ENCODE data around the gene EQTN. TPM values are rescaled to one million over a fixed set of nuclear protein-coding genes. Genes with fewer than 3 reads are reported as not detected.

The EQTN gene
- total and polyA plus RNA-seq, 2 of the 8 experiments (the other 6 are each of a cell fraction or from before 2014, with no cell fraction given) = 0.23 TPM; not detected in 1

- TF ChIP-seq KDM5A (IDR thresholded peaks at IDR 0.05; ENCODE audit: low read length) (no peak), CREB1 (IDR thresholded peaks at IDR 0.05) (no peak), SIX5 (IDR thresholded peaks at IDR 0.05; ENCODE audit: low read depth, low read length) (no peak), RFX5 (IDR thresholded peaks at IDR 0.05; ENCODE audit: borderline replicate concordance, low read depth, low read length) (no peak)
These were observed 32.3 kb upstream of the EQTN start (continued) for GRCh38 chr9:27329291-27329690.

All from H1 (cell line).